ENCODE results near the gene NHLRC3. TPM values are rescaled to one million over a fixed set of nuclear protein-coding genes. Genes with fewer than 3 reads are reported as not detected.
A peak's percentile ranks its signal among the peaks of the same experiment; 100 is the strongest.
"Not testable (repeated sequence)": the region's sequence is repeated elsewhere in the genome, so short reads cannot be mapped to it uniquely, and the experiment has no call there.

NHLRC3 gene
- 18.4 and 18.8 TPM in 2 replicates for total RNA-seq

- DNase-seq: peak; percentile 94
- H3K9me3 Mint-ChIP-seq: no peaks in the 10 kb centered on the region
- no peaks in the 10 kb centered on the region for H3K27me3 Mint-ChIP-seq
- H3K36me3 Mint-ChIP-seq (ENCODE audit: low read depth): peaks cover 24% of the 10 kb centered on the region
- intact Hi-C loops (cut with micrococcal nuclease): loop anchor here (1.0 to 5.0 kb wide), 7 partner anchors 17 to 1739 kb away; partner anchors contain the start of genes COG6 and LHFPL6
- peak within 1 kb of the TSS; percentile 91 for H3K4me3 Mint-ChIP-seq
- peak within 1 kb of the TSS; percentile 95 for H3K27ac Mint-ChIP-seq
- H3K4me1 Mint-ChIP-seq: peaks cover 48% of the 10 kb centered on the region
Observed at GRCh38 chr13:39037880-39038568, at the start of gene NHLRC3, which contains the start of gene PROSER1. NHLRC3 (plus strand) TSS chr13:39038456; CDS start chr13:39038640, 184 bp downstream. PROSER1 (minus strand) TSS chr13:39038089; CDS start chr13:39037242, 847 bp downstream.

- no peaks in the 10 kb centered on the region for H3K36me3 Mint-ChIP-seq (ENCODE audit: low read depth)
- no peaks in the 10 kb centered on the region for H3K9me3 Mint-ChIP-seq
- peaks cover 4% of the 10 kb centered on the region for H3K27me3 Mint-ChIP-seq
- intact Hi-C loops (cut with micrococcal nuclease): no loop called here
- no peak within 1 kb of the TSS for H3K27ac Mint-ChIP-seq
- H3K4me3 Mint-ChIP-seq: no peak within 1 kb of the TSS
- no peaks in the 10 kb centered on the region for H3K4me1 Mint-ChIP-seq
- no peak for DNase-seq
Observed at GRCh38 chr13:38990693-38991092, 47.6 kb upstream of the NHLRC3 start, which contains the start of gene STOML3. STOML3 (minus strand) TSS chr13:38990831; CDS start chr13:38990721, 110 bp downstream.

- peaks cover 2% of the 10 kb centered on the region for H3K27me3 Mint-ChIP-seq
- no peak overlapping the region for H3K27ac Mint-ChIP-seq
- no peaks in the 10 kb centered on the region for H3K4me1 Mint-ChIP-seq
- DNase-seq: no peak
- no peaks in the 10 kb centered on the region for H3K36me3 Mint-ChIP-seq (ENCODE audit: low read depth)
- intact Hi-C loops (cut with micrococcal nuclease): no loop called here
- H3K9me3 Mint-ChIP-seq: no peaks in the 10 kb centered on the region
- H3K4me3 Mint-ChIP-seq: no peak overlapping the region
Observed at GRCh38 chr13:38993381-38993780, 44.9 kb upstream of the NHLRC3 start.

GRCh38 chr13:38998739-38999138 lies 39.5 kb upstream of the NHLRC3 start:
- H3K36me3 Mint-ChIP-seq (ENCODE audit: low read depth): no peaks in the 10 kb centered on the region
- DNase-seq: peak; percentile 44
- H3K9me3 Mint-ChIP-seq: no peaks in the 10 kb centered on the region
- intact Hi-C loops (cut with micrococcal nuclease): no loop called here
- no peaks in the 10 kb centered on the region for H3K4me1 Mint-ChIP-seq
- H3K27me3 Mint-ChIP-seq: peaks cover 2% of the 10 kb centered on the region
- no peak overlapping the region for H3K4me3 Mint-ChIP-seq
- no peak overlapping the region for H3K27ac Mint-ChIP-seq

GRCh38 chr13:39006371-39007111 lies 31.7 kb upstream of the NHLRC3 start:
- H3K9me3 Mint-ChIP-seq; H3K4me1 Mint-ChIP-seq; DNase-seq; intact Hi-C loops (cut with micrococcal nuclease); H3K4me3 Mint-ChIP-seq; H3K27ac Mint-ChIP-seq; H3K27me3 Mint-ChIP-seq: not testable (repeated sequence)
- peaks cover 27% of the 10 kb centered on the region for H3K36me3 Mint-ChIP-seq (ENCODE audit: low read depth)

GRCh38 chr13:39012608-39013007 lies 25.6 kb upstream of the NHLRC3 start:
- Mint-ChIP-seq H3K27me3 (no peaks in the 10 kb centered on the region), H3K4me1 (peaks cover 4% of the 10 kb centered on the region), H3K9me3 (no peaks in the 10 kb centered on the region), H3K4me3 (no peak overlapping the region), H3K36me3 (ENCODE audit: low read depth) (peaks cover 65% of the 10 kb centered on the region), H3K27ac (no peak overlapping the region)
- intact Hi-C loops (cut with micrococcal nuclease): no loop called here
- no peak for DNase-seq

- peaks cover 62% of the 10 kb centered on the region for H3K36me3 Mint-ChIP-seq (ENCODE audit: low read depth)
- no peak for DNase-seq
- peaks cover 9% of the 10 kb centered on the region for H3K4me1 Mint-ChIP-seq
- no peak overlapping the region for H3K4me3 Mint-ChIP-seq
- H3K9me3 Mint-ChIP-seq: no peaks in the 10 kb centered on the region
- H3K27me3 Mint-ChIP-seq: no peaks in the 10 kb centered on the region
- H3K27ac Mint-ChIP-seq: no peak overlapping the region
- intact Hi-C loops (cut with micrococcal nuclease): no loop called here
Observed at GRCh38 chr13:39013462-39013861, 24.8 kb upstream of the NHLRC3 start.

- intact Hi-C loops (cut with micrococcal nuclease): no loop called here
- no peak for DNase-seq
- H3K27me3 Mint-ChIP-seq: no peaks in the 10 kb centered on the region
- peaks cover 11% of the 10 kb centered on the region for H3K4me1 Mint-ChIP-seq
- H3K27ac Mint-ChIP-seq: peak overlapping the region; percentile 69
- H3K36me3 Mint-ChIP-seq (ENCODE audit: low read depth): peaks cover 57% of the 10 kb centered on the region
- no peak overlapping the region for H3K4me3 Mint-ChIP-seq
- H3K9me3 Mint-ChIP-seq: no peaks in the 10 kb centered on the region
Observed at GRCh38 chr13:39016087-39016486, 22.2 kb upstream of the NHLRC3 start.

GRCh38 chr13:39016787-39017186 lies 21.5 kb upstream of the NHLRC3 start:
- Mint-ChIP-seq H3K27ac (peak overlapping the region; percentile 69), H3K4me3 (no peak overlapping the region), H3K27me3 (no peaks in the 10 kb centered on the region), H3K9me3 (no peaks in the 10 kb centered on the region), H3K36me3 (ENCODE audit: low read depth) (peaks cover 56% of the 10 kb centered on the region), H3K4me1 (peaks cover 11% of the 10 kb centered on the region)
- peak; percentile 74 for DNase-seq
- intact Hi-C loops (cut with micrococcal nuclease): no loop called here

GRCh38 chr13:39020853-39021462 lies 17.3 kb upstream of the NHLRC3 start:
- Mint-ChIP-seq H3K27ac (no peak overlapping the region), H3K36me3 (ENCODE audit: low read depth) (peaks cover 56% of the 10 kb centered on the region), H3K4me1 (peaks cover 11% of the 10 kb centered on the region), H3K27me3 (no peaks in the 10 kb centered on the region), H3K9me3 (no peaks in the 10 kb centered on the region), H3K4me3 (no peak overlapping the region)
- intact Hi-C loops (cut with micrococcal nuclease): loop anchor here (2.0 kb wide), 1 partner anchor 16 kb away; no protein-coding TSS in a partner anchor
- DNase-seq: no peak

GRCh38 chr13:39023316-39023715 lies 14.9 kb upstream of the NHLRC3 start:
- peaks cover 63% of the 10 kb centered on the region for H3K36me3 Mint-ChIP-seq (ENCODE audit: low read depth)
- H3K27me3 Mint-ChIP-seq: no peaks in the 10 kb centered on the region
- peaks cover 4% of the 10 kb centered on the region for H3K4me1 Mint-ChIP-seq
- no peak overlapping the region for H3K27ac Mint-ChIP-seq
- H3K9me3 Mint-ChIP-seq: no peaks in the 10 kb centered on the region
- no peak overlapping the region for H3K4me3 Mint-ChIP-seq
- intact Hi-C loops (cut with micrococcal nuclease): no loop called here
- DNase-seq: no peak

GRCh38 chr13:39023761-39024160 lies 14.5 kb upstream of the NHLRC3 start:
- intact Hi-C loops (cut with micrococcal nuclease): no loop called here
- Mint-ChIP-seq H3K27me3 (no peaks in the 10 kb centered on the region), H3K9me3 (no peaks in the 10 kb centered on the region), H3K4me1 (peaks cover 2% of the 10 kb centered on the region), H3K4me3 (no peak overlapping the region), H3K27ac (no peak overlapping the region), H3K36me3 (ENCODE audit: low read depth) (peaks cover 61% of the 10 kb centered on the region)
- DNase-seq: no peak

- H3K9me3 Mint-ChIP-seq: no peaks in the 10 kb centered on the region
- intact Hi-C loops (cut with micrococcal nuclease): no loop called here
- no peak for DNase-seq
- H3K27ac Mint-ChIP-seq: no peak overlapping the region
- peaks cover 2% of the 10 kb centered on the region for H3K4me1 Mint-ChIP-seq
- no peak overlapping the region for H3K4me3 Mint-ChIP-seq
- peaks cover 58% of the 10 kb centered on the region for H3K36me3 Mint-ChIP-seq (ENCODE audit: low read depth)
- H3K27me3 Mint-ChIP-seq: no peaks in the 10 kb centered on the region
Observed at GRCh38 chr13:39025433-39025839, 12.8 kb upstream of the NHLRC3 start.

- DNase-seq: no peak
- Mint-ChIP-seq H3K9me3 (no peaks in the 10 kb centered on the region), H3K4me3 (no peak overlapping the region), H3K27ac (no peak overlapping the region), H3K4me1 (peaks cover 31% of the 10 kb centered on the region), H3K27me3 (no peaks in the 10 kb centered on the region), H3K36me3 (ENCODE audit: low read depth) (peaks cover 30% of the 10 kb centered on the region)
- intact Hi-C loops (cut with micrococcal nuclease): no loop called here
Observed at GRCh38 chr13:39032150-39032549, 6.1 kb upstream of the NHLRC3 start.

Data from activated CD4-positive, alpha-beta T cell treated with anti-CD3 and anti-CD28 coated beads, Interleukin-2, amount 10 ng/mL, durations not matched to agents 24 days and 14 days (primary cell).